Measurements from ENCODE around the gene RPRD1B. TPM values are rescaled to one million over a fixed set of nuclear protein-coding genes. Genes with fewer than 3 reads are reported as not detected.
A peak's percentile ranks its signal among the peaks of the same experiment; 100 is the strongest.

Gene RPRD1B
- total and polyA plus RNA-seq, 2 of the 13 experiments (the other 11 are each of a cell fraction or from before 2014, with no cell fraction given) = 31.1 to 41.5 TPM

- TF ChIP-seq GATAD2A (CRISPR knock-in tag; IDR thresholded peaks at IDR 0.05) (peak; percentile 88), ZNF136 (CRISPR knock-in tag; IDR thresholded peaks at IDR 0.05; ENCODE audit: low read depth) (0 out of 2 replicates have a peak, but pooled peaks have one; percentile 34), DPF2 (CRISPR knock-in tag; IDR thresholded peaks at IDR 0.05; ENCODE audit: borderline replicate concordance, low read depth) (0 out of 2 replicates have a peak, but pooled peaks have one; percentile 40), NFATC3 (CRISPR knock-in tag; IDR thresholded peaks at IDR 0.05) (peak; percentile 80), ZNF260 (CRISPR knock-in tag; IDR thresholded peaks at IDR 0.05; ENCODE audit: borderline replicate concordance, low read depth) (no peak), TFE3 (CRISPR knock-in tag; IDR thresholded peaks at IDR 0.05) (peak; percentile 60; the same call in 1 of the 2 replicates), FOXP1 (IDR thresholded peaks at IDR 0.05) (no peak), FOXP1 (CRISPR knock-in tag; IDR thresholded peaks at IDR 0.05) (0 out of 2 replicates have a peak, but pooled peaks have one; percentile 24), ZMYM2 (CRISPR knock-in tag; IDR thresholded peaks at IDR 0.05) (no peak), ZMYM4 (CRISPR knock-in tag; IDR thresholded peaks at IDR 0.05) (no peak), CREM (IDR thresholded peaks at IDR 0.05) (peak; percentile 56; the same call in 1 of the 2 replicates), CREM (CRISPR knock-in tag; IDR thresholded peaks at IDR 0.05) (no peak), YEATS2 (CRISPR knock-in tag; IDR thresholded peaks at IDR 0.05; ENCODE audit: borderline replicate concordance) (no peak), NR2F1 (CRISPR knock-in tag; IDR thresholded peaks at IDR 0.05) (peak; percentile 85 to 92), ZZZ3 (CRISPR knock-in tag; IDR thresholded peaks at IDR 0.05; ENCODE audit: borderline replicate concordance) (no peak), ZNF558 (CRISPR knock-in tag; IDR thresholded peaks at IDR 0.05; ENCODE audit: borderline replicate concordance) (no peak), HMGA1 (CRISPR knock-in tag; conservative IDR thresholded peaks at IDR 0.05) (no peak), FOXK1 (CRISPR knock-in tag; IDR thresholded peaks at IDR 0.05; ENCODE audit: borderline replicate concordance, low read depth) (peak; percentile 26; the same call in 1 of the 2 replicates), MTF2 (CRISPR knock-in tag; IDR thresholded peaks at IDR 0.05; ENCODE audit: borderline replicate concordance) (no peak), ZEB1 (IDR thresholded peaks at IDR 0.05; ENCODE audit: insufficient replicate concordance, low read depth) (no peak), ZFP36L1 (CRISPR knock-in tag; IDR thresholded peaks at IDR 0.05) (no peak)
- TF ChIP-seq, protein P1, sequence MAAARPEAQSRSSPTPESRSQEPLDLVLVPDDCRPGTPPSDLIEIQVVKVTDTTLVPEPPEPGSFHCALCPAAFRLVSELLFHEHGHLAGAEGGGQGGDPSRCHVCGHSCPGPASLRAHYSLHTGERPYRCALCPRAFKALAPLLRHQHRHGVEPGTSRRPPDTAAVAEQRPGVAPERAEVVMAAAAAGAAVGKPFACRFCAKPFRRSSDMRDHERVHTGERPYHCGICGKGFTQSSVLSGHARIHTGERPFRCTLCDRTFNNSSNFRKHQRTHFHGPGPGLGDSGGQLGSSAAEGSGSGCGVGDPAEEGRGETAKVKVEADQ (CRISPR knock-in tag; IDR thresholded peaks at IDR 0.05; ENCODE audit: borderline replicate concordance) = 0 out of 2 replicates have a peak, but pooled peaks have one; percentile 37
- TF ChIP-seq, protein P2, sequence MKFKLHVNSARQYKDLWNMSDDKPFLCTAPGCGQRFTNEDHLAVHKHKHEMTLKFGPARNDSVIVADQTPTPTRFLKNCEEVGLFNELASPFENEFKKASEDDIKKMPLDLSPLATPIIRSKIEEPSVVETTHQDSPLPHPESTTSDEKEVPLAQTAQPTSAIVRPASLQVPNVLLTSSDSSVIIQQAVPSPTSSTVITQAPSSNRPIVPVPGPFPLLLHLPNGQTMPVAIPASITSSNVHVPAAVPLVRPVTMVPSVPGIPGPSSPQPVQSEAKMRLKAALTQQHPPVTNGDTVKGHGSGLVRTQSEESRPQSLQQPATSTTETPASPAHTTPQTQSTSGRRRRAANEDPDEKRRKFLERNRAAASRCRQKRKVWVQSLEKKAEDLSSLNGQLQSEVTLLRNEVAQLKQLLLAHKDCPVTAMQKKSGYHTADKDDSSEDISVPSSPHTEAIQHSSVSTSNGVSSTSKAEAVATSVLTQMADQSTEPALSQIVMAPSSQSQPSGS (CRISPR knock-in tag; IDR thresholded peaks at IDR 0.05) = peak; percentile 68
These were observed 76.3 kb downstream of the RPRD1B start (continued) for GRCh38 chr20:38109591-38110524.
